A172 (cell line): ENCODE results near the gene IGSF3. TPM values are rescaled to one million over a fixed set of nuclear protein-coding genes. Genes with fewer than 3 reads are reported as not detected.
"Not testable (repeated sequence)": the region's sequence is repeated elsewhere in the genome, so short reads cannot be mapped to it uniquely, and the experiment has no call there.

Source experiments
- DNase-seq: peaks from one replicate; pipeline ENCODE4 v3.0.0-alpha.2; 2015; ENCODE audit warnings: low spot score
- total RNA-seq: library from RNA; depleted of rRNA; stranded (reverse); fragments of >200 nt; shearing (Covaris generic); gene quantifications from 2 replicates; pipeline ENCODE4 v1.2.3, GENCODE V29; 2014

The IGSF3 gene
- total RNA-seq, 1 experiment from 2014 or later = 20.9 TPM

- no peak for DNase-seq
Measured at GRCh38 chr1:116579259-116579875, 88.2 kb downstream of the IGSF3 start.

DNA sequence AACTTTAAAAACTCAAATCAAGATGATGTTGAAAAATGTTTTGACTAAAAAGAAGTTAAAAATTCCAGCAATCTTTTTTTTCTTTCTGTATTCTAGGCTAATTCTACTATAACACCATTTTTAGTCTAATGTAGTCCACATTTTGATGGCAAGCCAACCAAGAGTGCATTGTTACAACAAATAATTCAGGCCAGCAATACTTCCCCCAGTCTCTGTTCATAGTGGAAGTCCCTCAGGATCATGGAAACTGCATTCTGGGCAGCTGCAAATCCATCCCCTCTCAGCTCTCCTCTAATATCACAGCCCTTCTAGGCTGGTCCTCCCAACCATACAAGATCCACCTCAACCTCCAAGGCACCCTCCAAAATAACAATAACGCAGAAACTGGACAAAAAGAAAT lies 89.0 kb downstream of the IGSF3 start:
- DNase-seq = no peak

DNA sequence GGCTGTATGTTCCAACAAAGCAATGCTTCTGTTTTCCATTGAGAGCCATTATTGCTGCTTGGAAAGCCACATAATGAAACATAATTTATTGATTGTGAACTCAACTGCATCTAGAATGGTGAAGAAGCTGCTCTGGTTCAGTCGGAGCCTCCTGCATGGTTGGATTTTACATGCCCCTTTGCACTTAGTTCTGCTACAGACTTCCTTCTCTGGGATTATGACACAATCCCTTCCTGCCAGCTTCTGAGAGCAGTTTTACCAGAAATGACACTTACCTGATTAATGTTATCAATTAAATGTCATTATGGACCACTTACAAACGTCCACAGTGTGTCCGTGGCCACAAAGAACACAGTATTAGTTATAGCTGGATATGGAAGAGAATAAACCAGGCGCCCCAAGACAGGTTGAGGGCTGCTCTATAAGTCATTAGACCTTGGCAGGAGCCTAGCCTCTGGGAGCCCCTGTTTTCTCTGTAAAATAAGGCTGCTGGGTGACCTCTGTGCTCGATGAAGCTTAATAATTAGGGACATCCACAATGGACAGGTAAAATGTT lies 89.7 kb downstream of the IGSF3 start:
- no peak for DNase-seq

GRCh38 chr1:116574581-116575291 lies 92.8 kb downstream of the IGSF3 start:
- peak; percentile 53 for DNase-seq

DNA sequence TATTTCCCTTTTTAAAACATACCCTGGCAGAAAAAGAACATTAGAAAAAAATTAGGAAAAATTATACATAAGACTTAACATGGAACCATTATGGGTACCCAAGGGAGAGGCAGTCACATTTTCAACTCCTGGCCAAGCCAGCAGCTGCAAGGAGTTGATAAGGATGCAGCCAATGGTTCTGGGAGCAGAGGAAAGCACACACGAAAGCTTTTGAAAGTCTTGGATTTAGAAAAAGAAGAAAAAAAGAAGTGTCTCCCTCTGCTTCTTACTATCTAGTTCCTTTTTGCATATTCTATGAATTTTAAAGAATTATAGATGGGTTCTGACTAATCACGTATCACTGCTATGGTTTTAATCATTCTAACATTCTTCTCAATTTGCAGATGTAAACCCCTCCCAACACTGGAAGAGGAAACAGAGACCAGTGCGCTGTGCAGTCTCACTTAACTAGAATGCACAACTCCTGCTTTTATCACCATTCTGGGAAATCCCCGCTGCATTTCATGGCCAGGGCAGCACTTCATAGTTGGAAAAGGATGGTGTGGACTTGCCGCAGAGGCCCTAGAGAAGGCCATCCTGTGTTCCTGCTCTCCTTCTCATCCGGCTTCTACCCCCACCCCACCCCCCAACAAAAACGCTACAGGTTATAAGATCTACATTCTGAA lies 94.0 kb downstream of the IGSF3 start:
- peak; percentile 24 for DNase-seq

GRCh38 chr1:116572771-116573430 lies 94.6 kb downstream of the IGSF3 start:
- DNase-seq = no peak

- no peak for DNase-seq
Measured at GRCh38 chr1:116572099-116572498, 95.4 kb downstream of the IGSF3 start.

DNA sequence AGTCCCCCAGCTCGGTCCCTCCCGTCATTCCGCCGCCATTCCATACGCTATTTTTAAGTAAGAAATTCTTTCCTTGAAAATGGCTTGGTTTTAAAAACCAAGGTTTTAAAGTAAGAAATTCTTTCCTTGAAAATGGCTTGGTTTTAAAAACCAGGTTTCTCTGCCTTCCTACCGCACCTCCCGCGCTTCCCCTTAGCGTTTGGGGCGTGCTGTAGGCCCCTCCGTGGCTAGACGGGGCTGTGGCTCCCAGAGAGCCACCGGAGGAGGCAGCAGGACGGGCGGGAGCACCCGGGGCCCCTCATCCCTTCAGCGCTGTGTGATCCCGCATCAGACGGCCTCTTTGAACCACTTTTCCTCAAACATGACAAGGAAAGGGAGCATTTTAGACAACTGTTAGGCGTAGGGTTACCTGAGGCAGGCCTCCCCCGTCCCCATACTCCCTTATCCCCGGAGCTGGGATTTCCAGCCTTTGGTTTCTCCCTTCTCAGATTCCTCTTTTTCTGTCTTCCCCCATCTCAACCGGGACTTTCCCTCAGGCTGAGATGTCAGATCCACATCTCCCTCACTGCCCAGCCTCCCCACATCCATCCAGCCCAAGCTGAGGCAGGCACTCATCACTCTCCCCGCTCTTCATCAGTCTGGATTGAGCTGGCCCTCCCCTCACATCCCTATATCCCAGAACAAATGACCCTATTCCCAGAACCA lies 96.2 kb downstream of the IGSF3 start:
- no peak for DNase-seq

DNA sequence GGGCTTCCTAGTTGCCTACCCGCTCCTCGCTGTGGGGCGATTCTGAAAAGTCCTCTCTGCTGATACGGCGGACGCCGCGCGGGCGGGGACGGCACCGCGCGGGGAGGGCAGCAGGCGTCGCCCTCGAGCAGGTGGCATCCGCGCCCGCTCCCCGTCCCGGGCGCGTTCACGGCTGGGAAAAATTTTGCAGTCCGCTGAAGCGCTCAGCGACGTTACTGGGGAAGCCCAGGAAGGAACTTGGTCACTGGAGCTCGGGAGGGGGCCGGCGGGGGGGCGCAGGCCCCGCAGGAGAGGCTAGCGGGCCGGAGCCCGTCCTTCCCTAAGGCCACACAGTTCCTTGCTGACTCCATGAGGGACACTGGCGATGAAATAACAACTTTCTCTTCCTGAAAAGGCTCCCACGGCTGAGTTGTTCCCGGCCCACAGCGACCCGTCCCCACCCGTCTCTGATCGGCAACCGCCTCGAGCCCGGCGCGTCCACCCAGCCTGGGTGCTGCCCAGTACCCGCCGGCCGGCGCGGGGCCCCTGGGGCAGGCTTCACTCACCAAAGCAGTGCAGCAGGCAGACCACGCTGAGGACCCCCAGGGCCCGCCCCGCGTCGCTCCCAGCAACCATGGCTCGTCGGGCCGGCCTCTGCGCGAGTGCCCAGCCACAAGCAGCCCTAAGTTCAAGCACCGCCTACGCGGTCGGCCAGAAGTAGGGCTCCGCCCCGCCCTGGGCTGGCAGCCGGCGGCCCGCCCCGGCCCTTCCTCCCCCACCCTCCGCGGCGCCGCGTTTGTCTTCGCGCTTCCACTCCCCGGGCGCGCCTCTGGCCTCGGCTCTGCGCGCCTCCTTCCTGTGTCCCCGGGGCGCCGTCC lies 96.9 kb downstream of the IGSF3 start, which contains the start of gene CD58:
Gene CD58, minus strand, starts transcription at position 669 of the 857 bp plus-strand sequence. Its CDS starts 54 bp downstream, at position 615.
- peak; percentile 68 for DNase-seq

- DNase-seq = peak; percentile 53
Measured at GRCh38 chr1:116569776-116570357, 97.7 kb downstream of the IGSF3 start.

- no peak for DNase-seq
Measured at GRCh38 chr1:116569381-116569670, 98.2 kb downstream of the IGSF3 start.

DNA sequence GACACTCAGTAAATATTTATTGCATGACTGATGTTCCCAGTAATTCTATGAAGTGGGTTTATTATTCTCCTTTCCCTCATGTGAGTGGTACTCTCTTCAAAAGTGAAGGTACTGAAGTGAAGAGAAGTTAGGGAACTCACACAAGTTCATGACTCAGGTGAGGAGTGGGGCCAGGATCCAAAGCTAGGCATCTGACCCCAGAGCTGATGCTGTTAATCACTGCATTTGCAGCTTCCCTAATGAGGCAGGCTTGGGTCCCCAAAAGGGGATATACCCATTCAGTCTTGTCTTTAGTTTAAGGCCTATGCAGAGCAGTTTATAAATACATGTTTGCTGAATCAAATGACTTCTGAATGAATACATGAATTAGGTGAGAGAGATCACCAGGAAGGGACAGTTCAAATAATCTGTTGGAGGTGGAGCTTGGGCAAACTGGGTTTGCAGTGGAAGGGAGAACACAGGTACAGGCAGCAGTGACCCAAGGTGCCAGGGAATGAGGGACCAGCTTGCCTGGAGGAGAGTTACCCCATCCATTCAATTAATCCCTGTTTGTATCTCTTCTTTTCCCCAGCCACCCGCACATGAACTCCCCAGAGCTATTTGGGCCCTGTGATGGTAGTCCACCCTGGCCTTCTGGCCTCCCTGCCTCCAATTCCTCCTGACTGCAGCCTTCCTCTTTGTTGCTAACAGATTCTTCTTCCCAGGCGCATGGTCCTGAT lies 98.7 kb downstream of the IGSF3 start:
- no peak for DNase-seq

- no peak for DNase-seq
Measured at GRCh38 chr1:116567790-116568661, 99.5 kb downstream of the IGSF3 start.

DNA sequence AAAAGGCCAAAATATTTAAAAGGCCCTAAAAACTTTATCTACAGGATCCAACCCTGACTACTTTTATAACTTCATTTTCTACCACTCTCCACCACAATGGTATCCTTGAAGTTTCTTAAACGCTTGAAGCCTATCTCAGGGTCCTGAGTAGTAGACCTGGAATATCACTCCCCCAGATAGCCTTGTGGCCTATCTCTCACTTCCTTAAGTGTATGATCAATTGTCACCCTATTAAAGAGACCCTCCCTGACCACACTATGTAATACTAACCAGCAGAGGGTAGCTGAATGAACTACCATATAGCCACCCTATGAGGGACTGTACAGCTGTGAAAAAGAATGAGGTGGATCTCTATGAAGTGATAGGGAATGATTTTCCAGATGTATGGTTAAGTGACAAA lies 102.3 kb downstream of the IGSF3 start:
- DNase-seq = no peak

GRCh38 chr1:116564426-116564825 lies 103.1 kb downstream of the IGSF3 start:
- DNase-seq = no peak

DNA sequence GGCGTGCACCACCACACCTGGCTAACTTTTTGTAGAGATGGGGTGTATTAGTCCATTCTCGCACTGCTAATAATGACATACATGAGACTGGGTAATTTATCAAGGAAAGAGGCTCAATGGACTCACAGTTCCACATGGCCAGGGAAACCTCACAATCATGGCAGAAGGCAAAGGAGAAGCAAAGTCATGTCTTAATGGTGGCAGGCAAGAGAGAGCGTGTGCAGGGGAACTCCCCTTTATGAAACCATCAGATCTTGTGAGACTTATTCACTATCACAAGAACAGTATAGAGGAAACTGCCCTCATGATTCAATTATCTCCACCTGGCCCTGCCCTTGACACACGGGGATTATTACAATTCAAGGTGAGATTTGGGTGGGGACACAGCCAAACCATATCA lies 105.1 kb downstream of the IGSF3 start:
- DNase-seq = not testable (repeated sequence)

GRCh38 chr1:116561563-116561962 lies 106.0 kb downstream of the IGSF3 start:
- no peak for DNase-seq

GRCh38 chr1:116560704-116561490 lies 106.6 kb downstream of the IGSF3 start:
- no peak for DNase-seq
